ENCODE results near the gene GPX6. TPM values are rescaled to one million over a fixed set of nuclear protein-coding genes. Genes with fewer than 3 reads are reported as not detected.

Gene GPX6
- total and polyA plus RNA-seq, 2 of the 13 experiments (the other 11 are each of a cell fraction or from before 2014, with no cell fraction given), result not detected

GRCh38 chr6:28543651-28544610 is 28.3 kb upstream of the GPX6 start (continued):
- TF ChIP-seq, protein P1, sequence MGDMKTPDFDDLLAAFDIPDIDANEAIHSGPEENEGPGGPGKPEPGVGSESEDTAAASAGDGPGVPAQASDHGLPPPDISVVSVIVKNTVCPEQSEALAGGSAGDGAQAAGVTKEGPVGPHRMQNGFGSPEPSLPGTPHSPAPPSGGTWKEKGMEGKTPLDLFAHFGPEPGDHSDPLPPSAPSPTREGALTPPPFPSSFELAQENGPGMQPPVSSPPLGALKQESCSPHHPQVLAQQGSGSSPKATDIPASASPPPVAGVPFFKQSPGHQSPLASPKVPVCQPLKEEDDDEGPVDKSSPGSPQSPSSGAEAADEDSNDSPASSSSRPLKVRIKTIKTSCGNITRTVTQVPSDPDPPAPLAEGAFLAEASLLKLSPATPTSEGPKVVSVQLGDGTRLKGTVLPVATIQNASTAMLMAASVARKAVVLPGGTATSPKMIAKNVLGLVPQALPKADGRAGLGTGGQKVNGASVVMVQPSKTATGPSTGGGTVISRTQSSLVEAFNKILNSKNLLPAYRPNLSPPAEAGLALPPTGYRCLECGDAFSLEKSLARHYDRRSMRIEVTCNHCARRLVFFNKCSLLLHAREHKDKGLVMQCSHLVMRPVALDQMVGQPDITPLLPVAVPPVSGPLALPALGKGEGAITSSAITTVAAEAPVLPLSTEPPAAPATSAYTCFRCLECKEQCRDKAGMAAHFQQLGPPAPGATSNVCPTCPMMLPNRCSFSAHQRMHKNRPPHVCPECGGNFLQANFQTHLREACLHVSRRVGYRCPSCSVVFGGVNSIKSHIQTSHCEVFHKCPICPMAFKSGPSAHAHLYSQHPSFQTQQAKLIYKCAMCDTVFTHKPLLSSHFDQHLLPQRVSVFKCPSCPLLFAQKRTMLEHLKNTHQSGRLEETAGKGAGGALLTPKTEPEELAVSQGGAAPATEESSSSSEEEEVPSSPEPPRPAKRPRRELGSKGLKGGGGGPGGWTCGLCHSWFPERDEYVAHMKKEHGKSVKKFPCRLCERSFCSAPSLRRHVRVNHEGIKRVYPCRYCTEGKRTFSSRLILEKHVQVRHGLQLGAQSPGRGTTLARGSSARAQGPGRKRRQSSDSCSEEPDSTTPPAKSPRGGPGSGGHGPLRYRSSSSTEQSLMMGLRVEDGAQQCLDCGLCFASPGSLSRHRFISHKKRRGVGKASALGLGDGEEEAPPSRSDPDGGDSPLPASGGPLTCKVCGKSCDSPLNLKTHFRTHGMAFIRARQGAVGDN (CRISPR knock-in tag; IDR thresholded peaks at IDR 0.05), result peak; percentile 39; the same call in 1 of the 2 replicates
- TF ChIP-seq CAMTA2 (CRISPR knock-in tag; IDR thresholded peaks at IDR 0.05; ENCODE audit: borderline replicate concordance), result no peak
- no peak for TF ChIP-seq GABPB1 (CRISPR knock-in tag; IDR thresholded peaks at IDR 0.05)
- TF ChIP-seq, protein P2, sequence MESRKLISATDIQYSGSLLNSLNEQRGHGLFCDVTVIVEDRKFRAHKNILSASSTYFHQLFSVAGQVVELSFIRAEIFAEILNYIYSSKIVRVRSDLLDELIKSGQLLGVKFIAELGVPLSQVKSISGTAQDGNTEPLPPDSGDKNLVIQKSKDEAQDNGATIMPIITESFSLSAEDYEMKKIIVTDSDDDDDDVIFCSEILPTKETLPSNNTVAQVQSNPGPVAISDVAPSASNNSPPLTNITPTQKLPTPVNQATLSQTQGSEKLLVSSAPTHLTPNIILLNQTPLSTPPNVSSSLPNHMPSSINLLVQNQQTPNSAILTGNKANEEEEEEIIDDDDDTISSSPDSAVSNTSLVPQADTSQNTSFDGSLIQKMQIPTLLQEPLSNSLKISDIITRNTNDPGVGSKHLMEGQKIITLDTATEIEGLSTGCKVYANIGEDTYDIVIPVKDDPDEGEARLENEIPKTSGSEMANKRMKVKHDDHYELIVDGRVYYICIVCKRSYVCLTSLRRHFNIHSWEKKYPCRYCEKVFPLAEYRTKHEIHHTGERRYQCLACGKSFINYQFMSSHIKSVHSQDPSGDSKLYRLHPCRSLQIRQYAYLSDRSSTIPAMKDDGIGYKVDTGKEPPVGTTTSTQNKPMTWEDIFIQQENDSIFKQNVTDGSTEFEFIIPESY (CRISPR knock-in tag; IDR thresholded peaks at IDR 0.05), result 0 out of 2 replicates have a peak, but pooled peaks have one; percentile 14
